ENCODE data around the gene CNMD. TPM values are rescaled to one million over a fixed set of nuclear protein-coding genes. Genes with fewer than 3 reads are reported as not detected.

The CNMD gene
- total RNA-seq, 2 experiments from 2014 or later: not detected

GRCh38 chr13:52664272-52664671 is 75.3 kb downstream of the CNMD start:
- Mint-ChIP-seq H3K9me3 (no peaks in the 10 kb centered on the region), H3K27ac (no peak overlapping the region), H3K4me1 (ENCODE audit: low read depth) (peaks cover 5% of the 10 kb centered on the region), H3K36me3 (ENCODE audit: low read depth) (peaks cover 22% of the 10 kb centered on the region), H3K4me3 (no peak overlapping the region), H3K27me3 (no peaks in the 10 kb centered on the region)
- intact Hi-C loops (cut with micrococcal nuclease): no loop called here
- DNase-seq: no peak
- no peak for ATAC-seq
- TF ChIP-seq CTCF (IDR thresholded peaks at IDR 0.05): no peak
- POLR2A ChIA-PET: interaction anchor here (1.3 kb wide), 1 partner anchor 12 kb away, joined by 6 read pairs; the partner anchor contains the start of gene SUGT1
- CTCF ChIA-PET: interaction anchor here (1.0 to 2.4 kb wide), 4 partner anchors 11 to 304 kb away, joined by 4 to 33 read pairs (median 10); partner anchors contain the start of gene SUGT1

- CTCF ChIA-PET: no interaction called here
- POLR2A ChIA-PET: no interaction called here
- H3K27me3 Mint-ChIP-seq: no peaks in the 10 kb centered on the region
- intact Hi-C loops (cut with micrococcal nuclease): no loop called here
- ATAC-seq (no peak), DNase-seq (no peak)
- no peak for TF ChIP-seq CTCF (IDR thresholded peaks at IDR 0.05)
- H3K4me3 Mint-ChIP-seq: no peak overlapping the region
- H3K9me3 Mint-ChIP-seq: no peaks in the 10 kb centered on the region
- H3K36me3 Mint-ChIP-seq (ENCODE audit: low read depth): peaks cover 14% of the 10 kb centered on the region
- peaks cover 9% of the 10 kb centered on the region for H3K4me1 Mint-ChIP-seq (ENCODE audit: low read depth)
- H3K27ac Mint-ChIP-seq: peak overlapping the region; percentile 30
Measured at GRCh38 chr13:52659340-52659739, 80.3 kb downstream of the CNMD start.

Other genes starting within 250 kb of the CNMD start
- 1 to 10 TPM; 7.8 to 9.2 TPM for gene HNRNPA1L2, start 97.4 kb downstream of the CNMD start, total RNA-seq
- gene SUGT1, start 87.0 kb downstream of the CNMD start, total RNA-seq: 10 to 100 TPM; 52.0 to 52.5 TPM
- not detected for gene PCDH8, start 108.8 kb upstream of the CNMD start, total RNA-seq